HCT116 (cell line): ENCODE measurements around the gene CTSH. TPM values are rescaled to one million over a fixed set of nuclear protein-coding genes. Genes with fewer than 3 reads are reported as not detected.

Experiments
- ATAC-seq: fragments of 200-7000 bp; cut with Tn5 transposase; 2 replicates; pipeline ENCODE4 v1.9.1; 2020; ENCODE audit warnings: mild to moderate bottlenecking, moderate library complexity
- BruUV-seq: library from RNA; stranded (reverse); fragments of 400-500 nt; replicated peaks from 2 replicates; lab custom pipeline; 2021; lab: Mats Ljungman, UMichigan
- CTCF ChIA-PET: fragments of 300-600 bp; sonication (Branson Sonifier 250); formaldehyde crosslinking; loops from one replicate; lab custom pipeline; 2021; ENCODE audit warnings: antibody characterized with exemption; lab: Charles Lee
- POLR2A ChIA-PET: fragments of 300-600, 350-600 bp; sonication (Branson Sonifier 250); formaldehyde crosslinking; loops from one replicate; lab custom pipeline; 2021; ENCODE audit warnings: antibody characterized with exemption; lab: Charles Lee
- RAD21 ChIA-PET, 2 experiments: fragments of 300-600 bp; sonication (Branson Sonifier 250); formaldehyde crosslinking; loops; one replicate each; lab custom pipeline; 2023; ENCODE audit warnings: low total read pairs in 2 of 2; ENCODE audit not compliant: uncharacterized antibody in 2 of 2, unreplicated experiment in 2 of 2, low non-redundant PET in 1 of 2; lab: Charles Lee
- DNase-seq: peaks from one replicate; pipeline ENCODE4 v3.0.0-alpha.2; 2010; ENCODE audit warnings: low read depth, low spot score
- H2AFZ ChIP-seq: fragments of 200-600 bp; shearing (Covaris generic), sonication (generic); 2 replicates; pipeline ENCODE4 v1.6.1; 2017; ENCODE audit warnings: low read depth, mixed run types, mixed read lengths, antibody characterized with exemption, low read length; ENCODE audit not compliant: poor library complexity, severe bottlenecking
- H3K27ac ChIP-seq: 2 replicates; pipeline ENCODE4 v1.5.1; 2012; ENCODE audit warnings: low read depth, low read length
- H3K27me3 ChIP-seq: fragments of 200-600 bp; sonication (generic); 2 replicates; pipeline ENCODE4 v1.6.1; 2016; ENCODE audit warnings: mixed run types, low read length, mixed read lengths; ENCODE audit not compliant: insufficient read depth
- H3K36me3 ChIP-seq, 2 experiments: fragments of 200-500 bp in 1 of 2; fragments of 200-600 bp in 1 of 2; sonication (Bioruptor generic) in 1 of 2; sonication (generic) in 1 of 2; 2 replicates each; pipeline versions ENCODE4 v1.5.1 to v1.6.1; 2014 to 2016; ENCODE audit warnings: low read length in 2 of 2, inconsistent platforms in 1 of 2, mixed read lengths in 1 of 2, mixed run types in 1 of 2; ENCODE audit not compliant: insufficient read depth in 2 of 2, control insufficient read depth in 1 of 2
- H3K4me1 ChIP-seq, 2 experiments: fragments of 200-600 bp in 1 of 2; sonication (generic) in 1 of 2; 2 replicates each; pipeline versions ENCODE4 v1.5.1 to v1.6.1; 2012 to 2017; ENCODE audit warnings: low read length in 2 of 2, inconsistent platforms in 1 of 2, mild to moderate bottlenecking in 1 of 2, mixed read lengths in 1 of 2, mixed run types in 1 of 2, moderate library complexity in 1 of 2; ENCODE audit not compliant: insufficient read depth in 2 of 2, control insufficient read depth in 1 of 2
- H3K4me2 ChIP-seq: fragments of 200-600 bp; sonication (generic); 2 replicates; pipeline ENCODE4 v1.6.1; 2017; ENCODE audit warnings: mixed run types, low read length, mixed read lengths
- H3K4me3 ChIP-seq, 2 experiments: fragments of 200-600 bp in 1 of 2; sonication (generic) in 1 of 2; replicated peaks in 1 of 2; 2 replicates each; pipeline ENCODE4 v1.5.1; 2011 to 2016; ENCODE audit warnings: low read length in 2 of 2, control low read depth in 1 of 2, low read depth in 1 of 2, mild to moderate bottlenecking in 1 of 2, mixed read lengths in 1 of 2, mixed run types in 1 of 2
- H3K79me2 ChIP-seq: fragments of 200-600 bp; sonication (generic); 2 replicates; pipeline ENCODE4 v1.6.1; 2017; ENCODE audit warnings: mild to moderate bottlenecking, mixed run types, low read length, moderate library complexity, mixed read lengths; ENCODE audit not compliant: insufficient read depth
- H3K9ac ChIP-seq: fragments of 200-600 bp; sonication (generic); 2 replicates; pipeline ENCODE4 v1.6.1; 2016; ENCODE audit warnings: low read length, mixed read lengths
- H3K9me2 ChIP-seq: fragments of 200-600 bp; sonication (generic), shearing (Covaris generic); 2 replicates; pipeline ENCODE4 v1.6.1; 2017; ENCODE audit warnings: mixed run types, mild to moderate bottlenecking, moderate library complexity; ENCODE audit not compliant: insufficient read depth
- H3K9me3 ChIP-seq, 2 experiments: fragments of 200-500 bp in 1 of 2; fragments of 200-600 bp in 1 of 2; sonication (Bioruptor generic) in 1 of 2; sonication (generic) in 1 of 2; 2 replicates each; pipeline ENCODE4 v1.6.1; 2014 to 2017; ENCODE audit warnings: low read length in 2 of 2, mixed read lengths in 2 of 2, inconsistent platforms in 1 of 2, low read depth in 1 of 2, mild to moderate bottlenecking in 1 of 2, mixed run types in 1 of 2, moderate library complexity in 1 of 2; ENCODE audit not compliant: control insufficient read depth in 1 of 2, insufficient read depth in 1 of 2
- H4K20me1 ChIP-seq: fragments of 200-600 bp; sonication (generic), shearing (Covaris generic); 2 replicates; pipeline ENCODE4 v1.6.1; 2017; ENCODE audit warnings: mixed run types, mild to moderate bottlenecking, moderate library complexity; ENCODE audit not compliant: insufficient read depth
- CBX3 ChIP-seq: IDR thresholded peaks from 2 replicates; pipeline ENCODE4 v1.6.1; 2012; ENCODE audit warnings: low read depth
- CEBPB ChIP-seq: IDR thresholded peaks from 2 replicates; pipeline ENCODE4 v1.6.1; 2012; ENCODE audit warnings: low read depth
- CTCF ChIP-seq, 3 experiments: fragments of 200-600 bp in 1 of 3; sonication (generic) in 1 of 3; IDR thresholded peaks in 2 of 3; conservative IDR thresholded peaks in 1 of 3; 2 replicates each; pipeline ENCODE4 v1.5.1; 2012 to 2017; ENCODE audit warnings: low read depth in 2 of 3, low read length in 2 of 3, antibody characterized with exemption in 1 of 3, borderline replicate concordance in 1 of 3, control low read depth in 1 of 3, mild to moderate bottlenecking in 1 of 3, mixed read lengths in 1 of 3, mixed run types in 1 of 3, moderate library complexity in 1 of 3; ENCODE audit not compliant: insufficient read depth in 1 of 3
- EZH2phosphoT487 ChIP-seq: fragments of 200-600 bp; IDR thresholded peaks from 2 replicates; pipeline ENCODE4 v1.6.1; 2018; ENCODE audit warnings: antibody characterized with exemption, borderline replicate concordance
- MAX ChIP-seq: IDR thresholded peaks from 2 replicates; pipeline ENCODE4 v1.6.1; 2012
- POLR2A ChIP-seq: IDR thresholded peaks from 2 replicates; pipeline ENCODE4 v1.7.0; 2011; ENCODE audit warnings: borderline replicate concordance; ENCODE audit not compliant: insufficient read depth, insufficient read length; ENCODE audit errors: extremely low read depth
- POLR2AphosphoS5 ChIP-seq: IDR thresholded peaks from 2 replicates; pipeline ENCODE4 v1.6.1; 2011; ENCODE audit warnings: mild to moderate bottlenecking, low read depth, low read length, moderate library complexity
- RAD21 ChIP-seq: IDR thresholded peaks from 2 replicates; pipeline ENCODE4 v1.6.1; 2012; ENCODE audit warnings: low read depth, mild to moderate bottlenecking
- SIN3A ChIP-seq: IDR thresholded peaks from 2 replicates; pipeline ENCODE4 v1.6.1; 2012; ENCODE audit warnings: low read depth
- TCF7L2 ChIP-seq: IDR thresholded peaks from 2 replicates; pipeline ENCODE4 v1.7.0; 2011; ENCODE audit warnings: borderline replicate concordance, inconsistent platforms; ENCODE audit not compliant: insufficient read depth, insufficient read length; ENCODE audit errors: extremely low read depth
- YY1 ChIP-seq: IDR thresholded peaks from 2 replicates; pipeline ENCODE4 v1.6.1; 2011; ENCODE audit warnings: low read length, low read depth, moderate library complexity, mild to moderate bottlenecking; ENCODE audit not compliant: insufficient replicate concordance; ENCODE audit errors: extremely low read depth
- ZBTB33 ChIP-seq: IDR thresholded peaks from 2 replicates; pipeline ENCODE4 v1.6.1; 2011; ENCODE audit warnings: mild to moderate bottlenecking, low read length, moderate library complexity; ENCODE audit not compliant: insufficient replicate concordance; ENCODE audit errors: extremely low read depth
- intact Hi-C: fragments of 100-400 bp; cut with micrococcal nuclease; formaldehyde crosslinking; loops from 2 replicates; pipeline ENCODE4 v1.10.0; 2022
- total RNA-seq: library from RNA; stranded (reverse); gene quantifications from one replicate; pipeline ENCODE4 v1.2.1, GENCODE V29; 2021; ENCODE audit not compliant: unreplicated experiment

CTSH gene
- total RNA-seq, 1 experiment from 2014 or later, result 37.5 TPM

GRCh38 chr15:78873793-78874765, 70.8 kb downstream of the CTSH start:
- Histone ChIP-seq H4K20me1 (peaks cover 42% of the 10 kb centered on the region), H3K4me1 (peaks cover 21 to 45% of the 10 kb centered on the region in 2 experiments; a peak in 3 of 4 replicates), H2AFZ (no peak overlapping the region), H3K36me3 (no peaks in the 10 kb centered on the region), H3K79me2 (peaks cover 60% of the 10 kb centered on the region), H3K9me2 (no peaks in the 10 kb centered on the region), H3K9ac (peak overlapping the region; percentile 100), H3K4me3 (peak overlapping the region; percentile 85 to 98), H3K9me3 (no peaks in the 10 kb centered on the region), H3K27ac (peak overlapping the region; percentile 98), H3K4me2 (peak overlapping the region; percentile 73), H3K27me3 (no peaks in the 10 kb centered on the region)
- TF ChIP-seq SIN3A (0 out of 2 replicates have a peak, but pooled peaks have one; percentile 16), EZH2phosphoT487 (no peak), RAD21 (0 out of 2 replicates have a peak, but pooled peaks have one; percentile 12), CEBPB (no peak), ZBTB33 (no peak), TCF7L2 (no peak), MAX (no peak), POLR2A (no peak), POLR2AphosphoS5 (no peak), CTCF (IDR thresholded peaks at IDR 0.05 in 2 of 3, conservative IDR thresholded peaks at IDR 0.05 in 1 of 3; ENCODE audit: borderline replicate concordance in 1 of 3, insufficient read depth in 1 of 3, low read depth in 2 of 3, low read length in 2 of 3) (no peak; a peak in 1 of 6 replicates), YY1 (no peak), CBX3 (peak; percentile 11; the same call in 1 of the 2 replicates)
- intact Hi-C loops, result loop anchor here (5.0 kb wide), 1 partner anchor 117 kb away; no protein-coding TSS in a partner anchor
- RAD21 ChIA-PET, result no interaction called here
- BruUV-seq, result TSS peak; percentile 43
- POLR2A ChIA-PET, result no interaction called here
- ATAC-seq, result no peak
- DNase-seq, result no peak
- CTCF ChIA-PET, result interaction anchor here (0.9 to 1.8 kb wide), 7 partner anchors 9 to 118 kb away, joined by 3 to 6 read pairs (median 5); partner anchors contain the start of gene ADAMTS7
